Fibroblast of pulmonary artery (primary cell): Measurements from ENCODE around the gene POU4F1.

Source experiments
- DNase-seq: peaks from one replicate; pipeline ENCODE4 v3.0.0-alpha.2; 2010; ENCODE audit warnings: low read depth
- H3K4me3 ChIP-seq: replicated peaks from 2 replicates; pipeline ENCODE4 v1.5.1; 2011; ENCODE audit warnings: low read depth, mild to moderate bottlenecking, control low read depth, low read length, moderate library complexity
- CTCF ChIP-seq: IDR thresholded peaks from 2 replicates; pipeline ENCODE4 v1.5.1; 2011; ENCODE audit warnings: mild to moderate bottlenecking, control low read depth, low read length, inconsistent platforms; ENCODE audit errors: missing control alignments

POU4F1 gene

GRCh38 chr13:78589206-78589605, 14.1 kb downstream of the POU4F1 start:
- no peak overlapping the region for H3K4me3 ChIP-seq
- peak; percentile 45 for DNase-seq
- TF ChIP-seq CTCF = no peak

- DNase-seq = no peak
- no peak for TF ChIP-seq CTCF
Measured at GRCh38 chr13:78587395-78587794, 16.0 kb downstream of the POU4F1 start.

GRCh38 chr13:78586706-78587105, 16.6 kb downstream of the POU4F1 start:
- no peak for DNase-seq
- H3K4me3 ChIP-seq = no peak overlapping the region
- peak; percentile 23 for TF ChIP-seq CTCF

More at GRCh38 chr13:78587395-78587794, 16.0 kb downstream of the POU4F1 start:
- no peak overlapping the region for H3K4me3 ChIP-seq

- no peak overlapping the region for H3K4me3 ChIP-seq
- TF ChIP-seq CTCF = no peak
- DNase-seq = no peak
Measured at GRCh38 chr13:78576261-78576660, 27.1 kb downstream of the POU4F1 start.

- no peak for TF ChIP-seq CTCF
- H3K4me3 ChIP-seq = no peak overlapping the region
- DNase-seq = no peak
Measured at GRCh38 chr13:78572459-78572858, 30.9 kb downstream of the POU4F1 start.

- no peak for DNase-seq
- H3K4me3 ChIP-seq = no peak overlapping the region
- TF ChIP-seq CTCF = no peak
Measured at GRCh38 chr13:78569029-78569428, 34.3 kb downstream of the POU4F1 start.

- no peak overlapping the region for H3K4me3 ChIP-seq
- TF ChIP-seq CTCF = no peak
- DNase-seq = no peak
Measured at GRCh38 chr13:78566631-78567030, 36.7 kb downstream of the POU4F1 start.
